GM12878 (cell line): ENCODE results near the gene DDX24. TPM values are rescaled to one million over a fixed set of nuclear protein-coding genes. Genes with fewer than 3 reads are reported as not detected.

ENCODE experiments used
- ATAC-seq: fragments of 200-7000 bp; cut with Tn5 transposase; 3 replicates; pipeline ENCODE4 v1.9.1; 2020; ENCODE audit warnings: mild to moderate bottlenecking, moderate library complexity
- BruUV-seq: library from RNA; stranded (reverse); fragments of 400-500 nt; replicated peaks from 2 replicates; lab custom pipeline; 2021; lab: Mats Ljungman, UMichigan
- CTCF ChIA-PET: fragments of 300-600 bp; sonication (Branson Sonifier 250); formaldehyde crosslinking; extraction: SDS; loops from one replicate; lab custom pipeline; 2021; ENCODE audit warnings: inconsistent platforms; lab: Yijun Ruan, JAX
- POLR2A ChIA-PET: fragments of 350-600 bp; formaldehyde crosslinking; extraction: SDS; loops from one replicate; lab custom pipeline; 2021; ENCODE audit warnings: inconsistent platforms; lab: Charles Lee
- RAD21 ChIA-PET: fragments of 300-600 bp; sonication (Branson Sonifier 250); formaldehyde crosslinking; loops from one replicate; lab custom pipeline; 2023; ENCODE audit warnings: antibody characterized with exemption; ENCODE audit not compliant: unreplicated experiment; lab: Charles Lee
- SMC1A ChIA-PET: fragments of 300-600 bp; sonication (Branson Sonifier 250); formaldehyde crosslinking; loops from one replicate; lab custom pipeline; 2023; ENCODE audit not compliant: unreplicated experiment, uncharacterized antibody; lab: Charles Lee
- DNase-seq: peaks from one replicate; pipeline ENCODE4 v3.0.0-alpha.2; 2011; ENCODE audit warnings: low read depth, low spot score
- FAIRE-seq: peaks from 3 replicates; lab custom pipeline; 2011; peaks lifted over from hg19 to GRCh38; lab: Jason Lieb, UNC
- H2AFZ ChIP-seq: 2 replicates; pipeline ENCODE4 v1.6.0; 2011; ENCODE audit warnings: low read depth, low read length, control low read depth; ENCODE audit not compliant: control insufficient read depth
- H3K27ac ChIP-seq: 2 replicates; pipeline ENCODE4 v1.5.1; 2011; ENCODE audit warnings: control low read depth; ENCODE audit not compliant: control insufficient read depth, insufficient read depth
- H3K27me3 ChIP-seq, 2 experiments: replicated peaks in 1 of 2; 2 replicates each; pipeline versions ENCODE4 v1.6.0 to v1.6.1; 2011; ENCODE audit warnings: low read length in 1 of 2; ENCODE audit not compliant: control insufficient read depth in 2 of 2, insufficient read depth in 2 of 2
- H3K36me3 ChIP-seq, 2 experiments: 2 replicates each; pipeline ENCODE4 v1.5.1; 2011; ENCODE audit warnings: low read length in 1 of 2; ENCODE audit not compliant: control insufficient read depth in 2 of 2, insufficient read depth in 2 of 2
- H3K4me1 ChIP-seq: 2 replicates; pipeline ENCODE4 v1.6.1; 2011; ENCODE audit warnings: mild to moderate bottlenecking, low read length, moderate library complexity, mixed read lengths; ENCODE audit not compliant: control insufficient read depth, insufficient read depth
- H3K4me2 ChIP-seq: 2 replicates; pipeline ENCODE4 v1.6.0; 2011; ENCODE audit warnings: control low read depth; ENCODE audit not compliant: control insufficient read depth, insufficient read depth
- H3K4me3 ChIP-seq: fragments of 200-600 bp; sonication (generic); 2 replicates; pipeline ENCODE4 v1.5.1; 2016
- H3K79me2 ChIP-seq: 2 replicates; pipeline ENCODE4 v1.6.0; 2011; ENCODE audit warnings: low read length; ENCODE audit not compliant: control insufficient read depth, insufficient read depth
- H3K9ac ChIP-seq: 2 replicates; pipeline ENCODE4 v1.8.0; 2011; ENCODE audit warnings: low read length, control low read depth, mixed read lengths; ENCODE audit not compliant: control insufficient read depth, insufficient read depth
- H3K9me3 ChIP-seq: replicated peaks from 3 replicates; pipeline ENCODE4 v1.5.1; 2011; ENCODE audit warnings: mild to moderate bottlenecking, low read length; ENCODE audit not compliant: control insufficient read depth, insufficient read depth
- H4K20me1 ChIP-seq: 2 replicates; pipeline ENCODE4 v1.6.0; 2011; ENCODE audit not compliant: control insufficient read depth, insufficient read depth
- CBFB ChIP-seq: IDR thresholded peaks from 2 replicates; pipeline ENCODE4 v1.6.1; 2016; ENCODE audit warnings: antibody characterized with exemption, low read depth
- CHD1 ChIP-seq: IDR thresholded peaks from 2 replicates; pipeline ENCODE4 v1.6.1; 2012; ENCODE audit warnings: low read depth, low read length, improper control_type of control experiment
- EED ChIP-seq: sonication (generic); IDR thresholded peaks from 2 replicates; pipeline ENCODE4 v1.6.1; 2016; ENCODE audit warnings: antibody characterized with exemption, low read depth
- EP300 ChIP-seq, 2 experiments: fragments of 150-350 bp in 1 of 2; IDR thresholded peaks; 2 replicates each; pipeline ENCODE4 v1.6.1; 2011 to 2012; ENCODE audit warnings: low read depth in 2 of 2, low read length in 2 of 2, borderline replicate concordance in 1 of 2, improper control_type of control experiment in 1 of 2, inconsistent platforms in 1 of 2; ENCODE audit not compliant: control insufficient read depth in 1 of 2
- HSF1 ChIP-seq: fragments of 150-350 bp; IDR thresholded peaks from 2 replicates; pipeline ENCODE4 v1.6.1; 2014; ENCODE audit warnings: mild to moderate bottlenecking, low read depth, low read length
- JUNB ChIP-seq: IDR thresholded peaks from 2 replicates; pipeline ENCODE4 v1.6.1; 2016; ENCODE audit warnings: antibody characterized with exemption, mild to moderate bottlenecking
- MLLT1 ChIP-seq: fragments of 450-650 bp; IDR thresholded peaks from 2 replicates; pipeline ENCODE4 v1.6.1; 2016; ENCODE audit warnings: mild to moderate bottlenecking
- RUNX3 ChIP-seq: IDR thresholded peaks from 2 replicates; pipeline ENCODE4 v1.6.1; 2012; ENCODE audit warnings: low read length, inconsistent platforms
- SPI1 ChIP-seq: IDR thresholded peaks from 2 replicates; pipeline ENCODE4 v1.6.1; 2011; ENCODE audit warnings: low read depth, mild to moderate bottlenecking, low read length, moderate library complexity, borderline replicate concordance; ENCODE audit not compliant: insufficient read depth
- USF2 ChIP-seq: IDR thresholded peaks from 2 replicates; pipeline ENCODE4 v1.6.1; 2011; ENCODE audit warnings: low read depth, low read length, improper control_type of control experiment, borderline replicate concordance
- YBX1 ChIP-seq: fragments of 450-650 bp; IDR thresholded peaks from 2 replicates; pipeline ENCODE4 v1.6.1; 2016; ENCODE audit warnings: antibody characterized with exemption
- YY1 ChIP-seq: IDR thresholded peaks from 2 replicates; pipeline ENCODE4 v1.6.1; 2011; ENCODE audit warnings: low read depth, mild to moderate bottlenecking, low read length
- WGBS: methylation state at CpG from one replicate; pipeline ENCODE4 v1.1.6; 2016; ENCODE audit warnings: low lambda C conversion rate; ENCODE audit not compliant: insufficient replicate concordance, insufficient coverage; ENCODE audit errors: missing lambda C conversion rate; 5-methylcytosine and 5-hydroxymethylcytosine counted together
- in situ Hi-C: fragments of 300-500 bp; cut with MboI; formaldehyde crosslinking; loops from 9 replicates; pipeline ENCODE4 v1.14.3; 2018; ENCODE audit warnings: mixed read lengths
- intact Hi-C: fragments of 100-400 bp; cut with micrococcal nuclease; formaldehyde crosslinking; loops from one replicate; pipeline ENCODE4 v1.14.2; 2022; ENCODE audit not compliant: unreplicated experiment
- polyA plus RNA-seq, 11 experiments: library from polyadenylated mRNA; depleted of rRNA in 4 of 11; unstranded in 6 of 11; stranded (reverse) in 5 of 11; fragments of >200 nt; fragmentation: Nextera tagmentation in 4 of 11; fragmentation: Illumina TruSeq in 1 of 11; extraction: Ambion mirVana in 4 of 11; extraction: Trizol in 1 of 11; gene quantifications; 1 replicate in 1 of 11; 2 replicates in 10 of 11; pipeline versions ENCODE4 v1.2.1 to v1.2.3, GENCODE V29; 2011 to 2016; ENCODE audit warnings: inconsistent platforms in 2 of 11, missing spikeins in 2 of 11, low read depth in 1 of 11
- total RNA-seq, 4 experiments: library from RNA; depleted of rRNA in 3 of 4; stranded (reverse); fragments of >200 nt in 3 of 4; fragmentation: Illumina TruSeq in 1 of 4; extraction: Trizol in 1 of 4; gene quantifications; 2 replicates each; pipeline versions ENCODE4 v1.2.1 to v1.2.3, GENCODE V29; 2013 to 2021

The DDX24 gene
- total and polyA plus RNA-seq, 10 of the 15 experiments (the other 5 are each of a cell fraction or from before 2014, with no cell fraction given) = 137 to 266 (median 184) TPM

GRCh38 chr14:94029265-94029664 lies 51.7 kb downstream of the DDX24 start (continued):
- no peak for TF ChIP-seq USF2

- BruUV-seq = no TSS peak
Measured at GRCh38 chr14:94028450-94028826, 52.6 kb downstream of the DDX24 start.

More at GRCh38 chr14:94028450-94028826, 52.6 kb downstream of the DDX24 start:
- POLR2A ChIA-PET = interaction anchor here (1.2 kb wide), 1 partner anchor 19 kb away, joined by 3 read pairs; no protein-coding TSS in a partner anchor
- no peaks in the 10 kb centered on the region for H3K27me3 ChIP-seq
- no peaks in the 10 kb centered on the region for H3K79me2 ChIP-seq
- H3K27ac ChIP-seq = no peak overlapping the region
- no peak for FAIRE-seq
- H3K36me3 ChIP-seq = no peaks in the 10 kb centered on the region
- intact Hi-C loops = no loop called here
- CTCF ChIA-PET = interaction anchor here (1.0 to 2.8 kb wide), 5 partner anchors 13 to 108 kb away, joined by 3 to 9 read pairs (median 4); no protein-coding TSS in a partner anchor
- H3K4me3 ChIP-seq = no peak overlapping the region
- no peak for TF ChIP-seq MLLT1
- peak in 1 of 2 experiments; percentile 21; a peak in 1 of 4 replicates for TF ChIP-seq EP300 (IDR thresholded peaks at IDR 0.05; ENCODE audit: borderline replicate concordance in 1 of 2, control insufficient read depth in 1 of 2, low read depth in 2 of 2, low read length in 2 of 2)
- TF ChIP-seq EED = peak; percentile 30; the same call in 1 of the 2 replicates
- TF ChIP-seq CBFB = peak; percentile 46; the same call in 1 of the 2 replicates
- peak; percentile 48; the same call in 1 of the 2 replicates for TF ChIP-seq JUNB
- no peak for TF ChIP-seq SPI1
- no peak for TF ChIP-seq CHD1
- TF ChIP-seq YY1 = no peak
- no peak for TF ChIP-seq YBX1
- TF ChIP-seq HSF1 = no peak
- TF ChIP-seq RUNX3 = peak; percentile 86
- TF ChIP-seq, all 136 proteins: peak for 5
- H3K4me2 ChIP-seq = no peak overlapping the region
- ChIA-PET RAD21 (interaction anchor here (0.6 to 2.2 kb wide), 4 partner anchors 8 to 108 kb away, joined by 3 to 7 read pairs (median 4); partner anchors contain the start of genes DDX24 and IFI27L1), SMC1A (interaction anchor here (1.3 to 2.4 kb wide), 3 partner anchors 11 to 27 kb away, joined by 4 to 7 read pairs (median 5); no protein-coding TSS in a partner anchor)
- ATAC-seq (peak; percentile 16), DNase-seq (no peak)
- H3K9me3 ChIP-seq = no peaks in the 10 kb centered on the region
- in situ Hi-C loops = no loop called here
- 28% methylated on average over 4 of the region's 4 CpGs for WGBS
- H2AFZ ChIP-seq = no peak overlapping the region
- no peak overlapping the region for H3K9ac ChIP-seq
- no peaks in the 10 kb centered on the region for H4K20me1 ChIP-seq
- H3K4me1 ChIP-seq = no peaks in the 10 kb centered on the region
